Inferior parietal cortex (tissue), 1 donor: ENCODE measurements around the gene OAF.
"Not testable (repeated sequence)": the region's sequence is repeated elsewhere in the genome, so short reads cannot be mapped to it uniquely, and the experiment has no call there.

ENCODE experiments used
- DNase-seq: peaks from one replicate; pipeline ENCODE4 v3.0.0-alpha.2; 2016; ENCODE audit errors: extremely low spot score

Gene OAF

GRCh38 chr11:120210626-120211521 lies at the start of gene OAF:
Gene OAF, plus strand, starts transcription at chr11:120211032. Its CDS starts 248 bp downstream, at chr11:120211280.
- no peak for DNase-seq

GRCh38 chr11:120167659-120168058 lies 43.2 kb upstream of the OAF start:
- no peak for DNase-seq

GRCh38 chr11:120168108-120168959 lies 42.5 kb upstream of the OAF start:
- DNase-seq: no peak

GRCh38 chr11:120168960-120169681 lies 41.7 kb upstream of the OAF start:
- peak; percentile 73 for DNase-seq

GRCh38 chr11:120169981-120170698 lies 40.7 kb upstream of the OAF start:
- no peak for DNase-seq

- DNase-seq: no peak
These were observed 40.0 kb upstream of the OAF start for GRCh38 chr11:120170741-120171261.

- DNase-seq: peak; percentile 76
These were observed 38.5 kb upstream of the OAF start for GRCh38 chr11:120172054-120172911.

GRCh38 chr11:120173019-120173705 lies 37.7 kb upstream of the OAF start:
- DNase-seq: no peak

- no peak for DNase-seq
These were observed 37.0 kb upstream of the OAF start for GRCh38 chr11:120173807-120174206.

- no peak for DNase-seq
These were observed 36.0 kb upstream of the OAF start for GRCh38 chr11:120174866-120175265.

- DNase-seq: no peak
These were observed 32.2 kb upstream of the OAF start for GRCh38 chr11:120178561-120179056.

- DNase-seq: no peak
These were observed 31.7 kb upstream of the OAF start for GRCh38 chr11:120179057-120179672.

- DNase-seq: not testable (repeated sequence)
These were observed 30.8 kb upstream of the OAF start for GRCh38 chr11:120180063-120180462.

GRCh38 chr11:120180551-120181232 lies 30.1 kb upstream of the OAF start:
- no peak for DNase-seq

GRCh38 chr11:120181376-120181975 lies 29.4 kb upstream of the OAF start:
- no peak for DNase-seq

GRCh38 chr11:120182372-120182771 lies 28.5 kb upstream of the OAF start:
- DNase-seq: no peak

- DNase-seq: no peak
These were observed 27.9 kb upstream of the OAF start for GRCh38 chr11:120182790-120183491.
